Superior temporal gyrus (tissue), 1 donor: ENCODE results near the gene SLC22A5.

ENCODE experiments used
- DNase-seq: peaks from one replicate; pipeline ENCODE4 v3.0.0-alpha.2; 2016; ENCODE audit errors: extremely low spot score

SLC22A5 gene

GRCh38 chr5:132369474-132370180 is at the start of gene SLC22A5:
Gene SLC22A5 (plus strand): TSS chr5:132369710. CDS start chr5:132369973, 263 bp downstream.
- DNase-seq: no peak

GRCh38 chr5:132319975-132320374 is 49.5 kb upstream of the SLC22A5 start:
- no peak for DNase-seq

GRCh38 chr5:132321109-132321721 is 48.3 kb upstream of the SLC22A5 start:
- no peak for DNase-seq

GRCh38 chr5:132322266-132322665 is 47.2 kb upstream of the SLC22A5 start:
- no peak for DNase-seq

- DNase-seq: no peak
These were observed 46.3 kb upstream of the SLC22A5 start for GRCh38 chr5:132323202-132323601.

GRCh38 chr5:132325691-132326090 is 43.8 kb upstream of the SLC22A5 start:
- DNase-seq: no peak

- no peak for DNase-seq
These were observed 42.1 kb upstream of the SLC22A5 start for GRCh38 chr5:132327252-132327955.

- no peak for DNase-seq
These were observed 34.7 kb upstream of the SLC22A5 start for GRCh38 chr5:132334812-132335211.

GRCh38 chr5:132335402-132335801 is 34.1 kb upstream of the SLC22A5 start:
- DNase-seq: no peak

- DNase-seq: no peak
These were observed 30.0 kb upstream of the SLC22A5 start for GRCh38 chr5:132339502-132339901.

GRCh38 chr5:132342291-132343180 is 27.0 kb upstream of the SLC22A5 start:
- DNase-seq: no peak

- no peak for DNase-seq
These were observed 24.6 kb upstream of the SLC22A5 start for GRCh38 chr5:132344775-132345514.

- DNase-seq: no peak
These were observed 16.0 kb upstream of the SLC22A5 start for GRCh38 chr5:132353486-132353995.

GRCh38 chr5:132354381-132355139 is 14.9 kb upstream of the SLC22A5 start:
- DNase-seq: no peak

GRCh38 chr5:132355140-132355765 is 14.3 kb upstream of the SLC22A5 start:
- no peak for DNase-seq

GRCh38 chr5:132358775-132359174 is 10.7 kb upstream of the SLC22A5 start:
- DNase-seq: no peak

- DNase-seq: no peak
These were observed 7.4 kb upstream of the SLC22A5 start for GRCh38 chr5:132362086-132362485.

- DNase-seq: peak; percentile 48
These were observed 5.9 kb upstream of the SLC22A5 start for GRCh38 chr5:132363431-132364112.

- DNase-seq: peak; percentile 25
These were observed 5.2 kb upstream of the SLC22A5 start for GRCh38 chr5:132364319-132364718.
